Retinal pigment epithelial cell (primary cell): Measurements from ENCODE around the gene PPEF1.

Experiments used
- DNase-seq: peaks from one replicate; pipeline ENCODE4 v3.0.0-alpha.2; 2010; ENCODE audit warnings: low read depth
- H3K4me3 ChIP-seq: 2 replicates; pipeline ENCODE4 v1.5.1; 2011; ENCODE audit warnings: mild to moderate bottlenecking, low read length, control low read depth, moderate library complexity
- TF ChIP-seq, protein P1 (sequence below): conservative IDR thresholded peaks from 2 replicates; pipeline ENCODE4 v1.5.1; 2011; ENCODE audit warnings: low read depth, low read length, control low read depth, inconsistent platforms

Gene PPEF1

DNA sequence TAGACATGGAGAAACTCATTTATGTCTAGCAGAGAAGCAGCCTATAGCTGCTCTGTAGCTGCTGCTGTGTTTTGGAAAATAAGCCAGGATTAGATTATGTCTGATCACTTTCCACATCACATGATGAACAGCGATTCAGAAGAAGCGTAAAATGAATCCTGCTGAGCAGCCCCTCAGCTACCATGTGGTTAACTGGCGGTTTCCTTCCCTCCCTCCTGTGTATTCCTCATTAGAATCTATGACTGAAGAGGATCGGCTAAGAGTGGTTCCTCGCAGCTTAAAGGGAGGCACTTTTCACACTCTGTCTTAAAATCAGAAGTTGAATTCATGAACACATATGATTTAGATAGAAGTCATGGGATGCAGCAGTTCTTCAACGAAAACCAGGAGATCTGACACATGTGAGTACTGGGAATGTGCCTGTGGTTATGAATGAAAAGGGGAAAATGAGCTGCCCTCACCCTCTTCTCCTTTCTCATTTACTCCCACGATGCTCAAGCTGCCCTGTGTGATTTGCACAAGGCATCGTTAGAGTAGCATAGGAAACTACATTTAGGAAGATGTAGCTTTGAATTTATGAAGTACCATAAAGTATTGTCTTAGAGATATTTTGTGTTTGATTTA is at the start of gene PPEF1:
TSS of gene PPEF1 (plus strand) at position 220 of the 624 bp plus-strand sequence. CDS start at position 356, 136 bp downstream.
- TF ChIP-seq, protein P1, sequence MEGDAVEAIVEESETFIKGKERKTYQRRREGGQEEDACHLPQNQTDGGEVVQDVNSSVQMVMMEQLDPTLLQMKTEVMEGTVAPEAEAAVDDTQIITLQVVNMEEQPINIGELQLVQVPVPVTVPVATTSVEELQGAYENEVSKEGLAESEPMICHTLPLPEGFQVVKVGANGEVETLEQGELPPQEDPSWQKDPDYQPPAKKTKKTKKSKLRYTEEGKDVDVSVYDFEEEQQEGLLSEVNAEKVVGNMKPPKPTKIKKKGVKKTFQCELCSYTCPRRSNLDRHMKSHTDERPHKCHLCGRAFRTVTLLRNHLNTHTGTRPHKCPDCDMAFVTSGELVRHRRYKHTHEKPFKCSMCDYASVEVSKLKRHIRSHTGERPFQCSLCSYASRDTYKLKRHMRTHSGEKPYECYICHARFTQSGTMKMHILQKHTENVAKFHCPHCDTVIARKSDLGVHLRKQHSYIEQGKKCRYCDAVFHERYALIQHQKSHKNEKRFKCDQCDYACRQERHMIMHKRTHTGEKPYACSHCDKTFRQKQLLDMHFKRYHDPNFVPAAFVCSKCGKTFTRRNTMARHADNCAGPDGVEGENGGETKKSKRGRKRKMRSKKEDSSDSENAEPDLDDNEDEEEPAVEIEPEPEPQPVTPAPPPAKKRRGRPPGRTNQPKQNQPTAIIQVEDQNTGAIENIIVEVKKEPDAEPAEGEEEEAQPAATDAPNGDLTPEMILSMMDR = no peak
- no peak within 1 kb of the TSS for H3K4me3 ChIP-seq
- no peak for DNase-seq

GRCh38 chrX:18661273-18661672 is 46.2 kb upstream of the PPEF1 start:
- H3K4me3 ChIP-seq = no peak overlapping the region
- DNase-seq = no peak
- TF ChIP-seq, protein P1 = no peak

DNA sequence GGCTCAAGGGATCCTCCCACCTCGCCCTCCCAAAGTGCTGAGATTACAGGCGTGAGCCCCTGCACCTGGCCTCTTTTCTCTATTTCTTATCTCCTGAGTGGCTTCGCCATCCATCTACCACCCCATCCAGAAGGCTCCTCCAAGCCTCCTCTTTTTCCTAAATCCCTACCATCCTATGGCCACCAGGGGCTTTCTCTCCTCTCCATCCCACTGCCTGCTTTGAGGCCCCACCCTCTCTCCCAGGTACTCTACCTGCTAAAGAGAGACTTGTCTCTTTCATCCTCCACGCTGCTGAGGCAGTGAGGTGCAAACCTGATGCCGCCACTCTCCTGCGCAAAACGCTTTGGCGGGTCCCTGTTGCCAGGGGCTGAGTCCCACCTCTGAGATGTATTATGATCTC is 42.5 kb upstream of the PPEF1 start:
- H3K4me3 ChIP-seq = no peak overlapping the region
- TF ChIP-seq, protein P1 = no peak
- DNase-seq = no peak

- DNase-seq = no peak
- no peak overlapping the region for H3K4me3 ChIP-seq
- TF ChIP-seq, protein P1 = no peak
Measured at GRCh38 chrX:18666614-18667013, 40.8 kb upstream of the PPEF1 start.

GRCh38 chrX:18668071-18668835 is 39.2 kb upstream of the PPEF1 start:
- no peak for DNase-seq
- H3K4me3 ChIP-seq = no peak overlapping the region

DNA sequence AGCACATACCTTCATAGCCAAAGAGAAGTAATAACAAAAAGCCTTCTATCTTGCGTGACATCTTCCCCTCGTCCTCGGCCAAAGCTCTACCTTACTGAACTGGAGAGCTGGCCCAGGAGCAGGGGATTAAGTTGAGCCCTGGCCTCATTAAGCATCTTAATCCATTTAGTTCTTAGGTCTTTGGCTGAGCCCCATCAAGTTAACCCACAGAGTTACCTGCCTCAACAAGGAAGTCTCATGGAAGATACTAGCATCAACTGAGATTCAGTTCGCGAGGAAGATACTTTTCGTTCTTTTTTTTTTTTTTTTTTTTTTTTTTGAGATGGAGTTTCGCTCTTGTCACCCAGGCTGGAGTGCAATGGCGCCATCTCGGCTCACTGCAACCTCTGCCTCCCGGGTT is 35.4 kb upstream of the PPEF1 start, which contains the start of gene RS1:
TSS of gene RS1 (minus strand) at position 101 of the 400 bp plus-strand sequence. CDS start at position 61, 40 bp downstream.
- TF ChIP-seq, protein P1 = no peak
- no peak within 1 kb of the TSS for H3K4me3 ChIP-seq
- DNase-seq = no peak

More at GRCh38 chrX:18668071-18668835, 39.2 kb upstream of the PPEF1 start:
- TF ChIP-seq, protein P1 = no peak
